ENCODE measurements around the gene NUBPL.
"Not testable (repeated sequence)": the region's sequence is repeated elsewhere in the genome, so short reads cannot be mapped to it uniquely, and the experiment has no call there.

Gene NUBPL

DNA sequence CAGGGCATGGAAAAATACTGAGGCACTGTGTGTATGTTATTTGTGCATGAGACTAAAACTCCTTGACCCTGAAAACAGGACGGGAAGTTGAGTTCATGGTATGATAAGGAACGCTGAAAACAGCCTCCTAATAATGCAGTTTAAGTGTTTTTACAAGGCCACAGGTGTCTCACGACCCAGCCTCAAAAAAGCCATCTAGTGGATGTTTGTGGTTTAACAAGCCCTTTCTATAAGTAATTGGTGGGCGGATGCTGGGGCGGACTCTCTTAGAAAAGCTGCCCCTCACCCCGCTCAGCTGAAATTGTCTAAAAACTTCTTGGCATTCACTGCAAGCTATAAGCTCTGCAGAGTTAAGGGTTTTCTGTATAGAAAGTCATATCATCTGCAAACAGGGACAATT is 184.5 kb downstream of the NUBPL start:
- no peak for DNase-seq (ENCODE audit: low spot score)

DNA sequence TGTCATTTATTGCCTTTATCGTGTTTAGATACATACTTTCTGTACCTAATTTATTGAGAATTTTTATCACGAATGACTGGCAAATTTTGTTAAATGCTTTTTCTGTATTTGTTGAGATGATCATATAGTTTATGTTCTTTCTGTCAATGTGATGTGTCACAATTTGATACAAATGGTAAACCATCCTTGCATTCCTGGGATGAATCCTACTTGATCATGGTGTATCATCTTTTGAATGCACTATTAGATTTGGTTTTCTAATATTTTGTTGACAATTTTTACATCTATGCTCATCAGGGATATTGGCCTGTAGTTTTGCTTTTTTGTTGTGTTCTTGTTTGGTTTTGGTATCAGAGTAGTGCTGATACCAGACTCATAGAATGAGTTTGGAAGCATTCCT is 185.1 kb downstream of the NUBPL start:
- DNase-seq (ENCODE audit: low spot score) = no peak

- DNase-seq (ENCODE audit: low spot score) = no peak
Measured at GRCh38 chr14:31749275-31749674, 188.1 kb downstream of the NUBPL start.

DNA sequence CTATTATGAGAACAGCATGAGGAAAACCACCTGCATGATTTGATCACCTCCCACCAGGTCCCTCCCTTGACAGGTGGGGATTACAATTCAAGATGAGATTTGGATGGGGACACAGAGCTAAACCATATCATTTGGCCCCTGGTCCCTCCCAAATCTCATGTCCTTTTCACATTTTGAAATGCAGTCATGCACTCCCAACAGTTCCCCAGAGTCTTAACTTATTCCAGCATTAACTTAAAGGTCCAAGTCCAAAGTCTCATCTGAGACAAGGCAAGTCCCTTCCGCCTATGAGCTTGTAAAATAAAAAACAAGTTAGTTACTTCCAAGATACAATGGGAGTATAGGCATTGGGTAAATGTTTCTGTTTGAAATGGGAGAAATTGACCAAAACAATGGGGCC is 189.8 kb downstream of the NUBPL start:
- not testable (repeated sequence) for DNase-seq (ENCODE audit: low spot score)

DNA sequence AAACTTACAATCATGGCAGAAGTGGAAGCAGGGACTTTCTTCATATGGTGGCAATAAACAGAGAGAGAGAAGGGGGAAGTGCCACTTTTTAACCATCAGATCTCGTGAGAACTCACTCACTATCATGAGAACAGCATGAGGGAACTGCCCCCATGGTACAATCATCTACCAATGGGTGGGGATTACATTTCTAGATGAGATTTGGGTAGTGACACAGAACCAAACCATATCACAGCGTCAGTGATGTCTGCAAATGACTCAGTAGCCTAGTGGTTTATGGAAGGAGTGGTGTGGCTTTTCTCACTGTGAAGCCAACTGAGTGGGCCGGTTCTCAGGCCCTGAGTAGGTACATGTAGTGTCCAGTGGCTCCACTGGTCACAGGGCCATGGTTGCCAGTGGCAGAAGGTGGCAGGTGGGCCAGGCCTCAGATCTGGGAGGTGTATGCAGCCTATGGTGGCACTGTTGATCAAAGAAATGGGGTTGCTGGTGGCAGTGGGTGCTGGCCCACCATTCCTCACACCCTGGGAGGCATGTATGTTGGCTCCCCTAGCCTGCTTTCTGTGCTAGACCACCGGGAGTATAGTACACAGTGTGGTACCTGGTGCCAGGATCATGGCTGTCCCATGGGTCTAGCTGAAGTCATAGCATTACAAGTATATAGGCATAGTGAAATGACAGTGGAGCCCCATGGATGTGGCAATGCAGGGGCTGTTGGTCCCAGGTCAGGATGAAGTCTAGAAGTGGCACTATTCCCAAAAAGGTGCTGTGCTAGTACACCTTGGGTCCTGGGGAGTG is 191.9 kb downstream of the NUBPL start:
- DNase-seq (ENCODE audit: low spot score) = no peak

DNA sequence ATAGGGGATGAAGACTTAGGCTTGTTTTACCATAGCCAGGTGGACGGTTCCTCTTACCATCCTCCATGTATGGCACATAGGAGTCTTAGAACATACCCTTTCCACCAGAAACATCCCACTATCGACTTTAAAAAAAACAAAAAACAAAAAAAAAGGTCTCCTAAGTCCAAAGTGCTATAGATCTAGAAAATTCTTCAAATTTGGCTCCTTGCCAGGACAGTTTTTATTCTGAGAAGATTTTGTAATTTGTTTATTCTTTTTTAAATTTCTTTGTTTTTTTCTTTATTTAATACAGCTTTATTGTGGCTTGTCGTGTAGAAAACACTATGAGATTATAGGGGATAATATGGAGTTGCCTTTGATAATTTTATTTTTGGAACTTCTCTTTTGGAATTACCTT is 197.7 kb downstream of the NUBPL start:
- no peak for DNase-seq (ENCODE audit: low spot score)

DNA sequence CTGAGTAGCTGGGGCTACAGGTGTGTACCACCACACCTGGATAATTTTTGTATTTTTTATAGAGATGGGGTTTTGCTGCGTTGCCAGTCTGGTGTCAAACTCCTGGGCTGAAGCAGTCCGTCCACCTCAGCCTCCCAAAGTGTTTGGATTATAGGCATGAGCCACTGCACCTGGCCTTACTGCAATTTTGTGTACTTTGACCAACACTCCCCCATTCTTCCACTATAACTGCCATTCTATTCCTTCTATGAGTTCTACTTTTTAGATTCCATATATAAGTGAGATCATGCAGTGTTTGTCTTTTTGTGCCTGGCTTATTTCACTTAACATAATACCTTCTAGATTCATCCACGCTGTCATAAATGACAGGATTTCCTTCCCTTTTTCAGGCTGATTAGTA is 199.1 kb downstream of the NUBPL start:
- DNase-seq (ENCODE audit: low spot score) = no peak

GRCh38 chr14:31761325-31761724 is 200.1 kb downstream of the NUBPL start:
- DNase-seq (ENCODE audit: low spot score) = no peak

- no peak for DNase-seq (ENCODE audit: low spot score)
Measured at GRCh38 chr14:31763041-31763440, 201.8 kb downstream of the NUBPL start.

DNA sequence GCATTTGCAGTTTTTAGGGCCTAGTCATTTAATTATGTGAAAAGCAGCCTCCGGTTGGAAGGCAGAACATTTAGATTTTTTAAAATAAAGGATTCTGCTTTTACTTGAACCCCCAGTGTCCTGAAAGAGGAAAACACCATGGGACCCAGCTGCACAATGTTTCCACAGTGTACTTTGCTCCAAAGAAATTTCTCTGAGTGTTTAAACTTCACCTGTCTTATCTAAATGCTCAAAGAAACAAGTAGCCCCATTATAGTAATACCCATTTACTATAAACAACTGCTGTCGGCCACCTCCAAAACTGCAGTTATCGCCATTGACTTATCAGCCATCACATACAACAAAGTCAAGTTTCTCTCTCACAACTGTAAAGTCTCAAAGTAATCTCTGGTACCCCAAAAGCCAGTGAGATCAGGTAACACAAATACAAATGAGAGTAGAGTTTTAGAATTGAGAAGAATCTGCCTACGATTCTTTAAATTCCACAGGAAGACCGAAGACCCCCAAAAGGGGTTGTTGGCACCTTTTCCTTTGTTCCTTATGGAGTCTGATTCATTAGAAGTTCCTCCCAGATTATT is 205.2 kb downstream of the NUBPL start:
- DNase-seq (ENCODE audit: low spot score) = no peak

DNA sequence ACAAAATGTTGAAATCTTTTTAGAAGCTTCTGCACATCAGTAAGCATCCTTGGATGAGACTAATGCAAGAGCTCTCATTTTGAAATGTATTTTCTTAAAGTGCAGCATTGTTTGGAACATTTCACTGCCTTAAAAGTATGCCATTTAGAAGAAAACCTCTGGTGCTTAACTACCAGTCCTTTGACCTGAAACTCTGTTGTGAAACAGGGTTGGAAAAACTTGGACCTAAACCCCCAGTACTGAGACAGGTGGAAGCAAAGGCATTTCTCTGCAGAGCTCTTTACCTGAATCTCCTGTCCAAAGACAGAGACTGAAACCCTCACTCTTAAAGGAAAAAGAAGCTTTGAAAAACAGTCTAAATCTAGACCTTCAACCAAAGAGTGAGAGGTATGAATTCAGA is 207.2 kb downstream of the NUBPL start:
- DNase-seq (ENCODE audit: low spot score) = no peak

DNA sequence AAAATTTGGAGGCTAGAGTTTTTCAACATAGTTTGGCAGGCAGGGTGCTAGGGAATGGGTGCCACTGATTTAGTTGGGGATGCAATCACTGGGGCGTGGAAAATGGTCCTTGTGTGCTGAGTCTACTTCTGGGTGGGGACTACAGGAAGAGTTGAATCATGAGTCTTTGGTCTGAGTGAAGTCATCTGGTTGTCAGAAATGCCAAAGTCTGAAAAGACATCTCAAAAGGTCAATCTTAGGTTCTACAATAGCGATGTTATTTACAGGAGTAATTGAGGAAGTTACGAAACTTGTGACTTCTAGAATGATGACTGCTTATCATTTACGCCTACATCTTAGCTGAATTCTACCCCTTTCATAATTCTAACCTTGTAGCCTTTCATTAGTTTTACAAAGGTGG is 209.1 kb downstream of the NUBPL start:
- no peak for DNase-seq (ENCODE audit: low spot score)

GRCh38 chr14:31774567-31774966 is 213.4 kb downstream of the NUBPL start:
- no peak for DNase-seq (ENCODE audit: low spot score)

GRCh38 chr14:31777312-31777711 is 216.1 kb downstream of the NUBPL start:
- DNase-seq (ENCODE audit: low spot score) = no peak

GRCh38 chr14:31781578-31781977 is 220.4 kb downstream of the NUBPL start:
- no peak for DNase-seq (ENCODE audit: low spot score)

DNA sequence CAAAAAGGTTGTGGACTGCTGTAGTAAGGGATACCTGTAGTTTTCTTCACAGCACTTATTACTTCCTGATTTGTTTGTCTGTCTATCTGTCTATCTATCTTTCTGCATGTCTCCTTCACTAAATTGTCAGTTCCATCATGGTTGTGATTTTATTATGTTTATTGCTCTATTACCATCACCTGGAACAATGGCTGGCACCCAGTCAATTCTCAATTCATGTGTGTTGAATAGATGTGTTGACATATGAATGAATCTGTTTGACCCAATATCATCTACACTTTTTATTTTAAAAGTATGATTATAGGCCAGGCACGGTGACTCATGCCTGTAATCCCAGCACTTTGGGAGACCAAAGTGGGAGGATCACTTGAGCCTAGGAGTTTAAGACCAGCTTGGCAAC is 224.4 kb downstream of the NUBPL start:
- DNase-seq (ENCODE audit: low spot score) = no peak

DNA sequence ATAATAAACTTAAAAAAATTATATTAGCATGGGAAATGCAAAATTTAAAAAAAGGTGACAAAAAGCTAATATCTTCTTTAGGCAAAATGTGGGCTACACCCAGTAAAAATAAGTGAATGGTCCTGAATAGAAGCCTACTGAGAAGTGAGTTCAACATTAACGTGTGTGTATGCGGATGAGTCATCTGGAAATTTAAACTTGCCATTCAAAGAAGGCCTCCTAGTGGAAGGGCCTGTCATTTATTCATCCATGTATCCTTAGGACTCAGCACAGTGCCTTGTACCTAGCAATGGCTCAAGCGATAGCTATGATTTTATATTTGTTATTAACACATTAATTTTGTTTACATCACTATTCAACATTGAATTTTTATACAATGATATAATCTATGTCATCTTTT is 226.2 kb downstream of the NUBPL start:
- DNase-seq (ENCODE audit: low spot score) = no peak

DNA sequence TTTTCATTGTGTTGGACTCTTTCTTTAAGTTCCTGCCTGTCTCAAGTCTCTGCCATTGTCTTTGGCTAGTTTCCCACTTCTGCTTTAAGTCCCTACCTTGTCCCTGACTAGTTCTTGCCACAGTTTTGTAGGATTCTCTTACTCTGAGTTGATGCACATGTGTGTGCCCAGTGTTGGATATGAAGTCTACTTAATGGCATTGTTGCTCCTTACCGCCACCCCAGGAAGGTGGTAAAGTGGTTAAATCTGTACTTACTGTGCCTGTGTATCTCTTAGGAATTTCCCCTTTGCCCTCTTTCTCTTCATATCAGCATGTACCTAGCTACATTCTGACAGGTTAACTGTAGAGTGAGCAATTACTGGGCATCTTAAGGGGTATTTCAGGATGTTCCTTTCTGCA is 227.1 kb downstream of the NUBPL start:
- DNase-seq (ENCODE audit: low spot score) = no peak

- DNase-seq (ENCODE audit: low spot score) = no peak
Measured at GRCh38 chr14:31792726-31793125, 231.5 kb downstream of the NUBPL start.

- not testable (repeated sequence) for DNase-seq (ENCODE audit: low spot score)
Measured at GRCh38 chr14:31797946-31798345, 236.7 kb downstream of the NUBPL start.

GRCh38 chr14:31802838-31803237 is 241.6 kb downstream of the NUBPL start:
- no peak for DNase-seq (ENCODE audit: low spot score)

- no peak for DNase-seq (ENCODE audit: low spot score)
Measured at GRCh38 chr14:31806249-31806648, 245.0 kb downstream of the NUBPL start.

DNA sequence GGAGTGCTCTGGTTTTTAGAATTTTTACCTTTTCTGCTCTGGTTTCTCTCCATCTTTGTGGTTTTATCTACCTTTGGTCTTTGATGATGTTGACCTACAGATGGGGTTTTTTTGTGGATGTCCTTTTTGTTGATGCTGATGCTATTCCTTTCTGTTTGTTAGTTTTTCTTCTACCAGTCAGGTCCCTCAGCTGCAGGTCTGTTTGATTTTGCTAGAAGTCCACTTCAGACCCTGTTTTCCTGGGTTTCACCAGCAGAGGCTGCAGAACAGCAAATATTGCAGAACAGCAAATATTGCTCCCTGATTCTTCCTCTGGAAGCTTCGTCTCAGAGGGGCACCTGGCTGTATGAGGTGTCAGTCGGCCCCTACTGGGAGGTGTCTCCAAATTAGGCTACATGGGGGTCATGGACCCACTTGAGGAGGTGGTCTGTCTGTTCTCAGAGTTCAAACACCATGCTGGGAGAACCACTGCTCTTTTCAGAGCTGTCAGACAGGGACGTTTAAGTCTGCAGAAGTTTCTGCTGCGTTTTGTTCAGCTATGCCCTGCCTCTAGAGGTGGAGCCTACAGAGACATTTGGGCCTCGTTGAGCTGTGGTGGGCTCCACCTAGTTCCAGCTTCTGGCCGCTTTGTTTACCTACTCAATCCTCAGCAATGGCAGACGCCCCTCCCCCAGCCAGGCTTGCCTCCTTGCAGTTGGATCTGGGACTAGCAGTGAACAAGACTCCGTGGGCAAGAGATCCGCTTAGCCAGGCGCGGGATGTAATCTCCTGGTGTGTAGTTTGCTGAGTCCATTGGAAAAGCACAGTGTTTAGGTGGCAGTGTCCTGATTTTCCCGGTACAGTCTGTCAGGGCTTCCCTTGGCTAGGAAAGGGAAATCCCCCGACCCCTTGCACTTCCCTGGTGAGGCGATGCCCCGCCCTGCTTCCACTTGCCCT is 250.8 kb downstream of the NUBPL start:
- not testable (repeated sequence) for DNase-seq (ENCODE audit: low spot score)

All from pons (tissue), 1 donor.